ENCODE measurements around the gene ACO2. TPM values are rescaled to one million over a fixed set of nuclear protein-coding genes. Genes with fewer than 3 reads are reported as not detected.

The ACO2 gene
- total and polyA plus RNA-seq, 12 donors, result 35.5 to 212 (median 134) TPM

DNA sequence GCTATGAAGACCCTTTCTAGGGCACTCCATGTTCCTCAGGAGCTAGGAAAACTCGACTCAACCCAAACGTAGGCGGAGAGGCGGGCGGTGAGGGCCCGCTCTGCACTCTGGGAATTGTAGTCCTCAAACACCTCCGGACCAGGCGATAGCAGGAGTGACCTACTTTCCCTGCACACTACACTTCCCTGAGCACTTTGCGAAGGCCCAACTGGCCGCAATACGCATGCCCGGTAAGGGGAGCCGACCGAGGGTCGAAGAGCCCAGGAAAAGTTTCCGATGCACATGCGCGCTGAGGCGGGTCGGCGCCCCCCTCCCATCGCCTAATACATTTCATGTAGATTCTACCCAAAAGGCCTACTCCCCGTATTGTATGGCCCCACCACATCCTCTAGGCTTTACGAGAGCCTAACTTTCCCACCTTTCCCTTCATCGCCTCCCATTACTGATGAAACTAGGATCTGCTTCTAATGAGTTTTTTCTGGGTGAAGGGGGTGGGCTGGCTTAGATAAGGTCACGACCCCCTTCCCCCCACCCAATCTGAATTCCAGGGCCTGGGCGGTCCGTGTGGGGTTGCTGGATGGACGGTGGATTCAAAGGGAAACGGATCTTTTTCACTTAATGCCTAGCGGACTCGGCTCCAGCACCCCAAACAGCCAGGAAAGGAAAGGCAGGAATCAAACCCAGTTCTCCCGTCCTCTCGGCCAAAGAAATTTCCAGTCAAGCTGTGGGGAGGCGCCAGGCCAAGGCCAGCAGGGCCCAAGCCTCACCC lies 24.4 kb upstream of the ACO2 start:
- DNase-seq, result peak; percentile 92 to 97 (median 96)
- intact Hi-C loops (cut with DNase I), result no loop called here
- peaks cover 0 to 13% of the 10 kb centered on the region in 2 donors for H3K36me3 ChIP-seq (replicated peaks in 1 of 2)

DNA sequence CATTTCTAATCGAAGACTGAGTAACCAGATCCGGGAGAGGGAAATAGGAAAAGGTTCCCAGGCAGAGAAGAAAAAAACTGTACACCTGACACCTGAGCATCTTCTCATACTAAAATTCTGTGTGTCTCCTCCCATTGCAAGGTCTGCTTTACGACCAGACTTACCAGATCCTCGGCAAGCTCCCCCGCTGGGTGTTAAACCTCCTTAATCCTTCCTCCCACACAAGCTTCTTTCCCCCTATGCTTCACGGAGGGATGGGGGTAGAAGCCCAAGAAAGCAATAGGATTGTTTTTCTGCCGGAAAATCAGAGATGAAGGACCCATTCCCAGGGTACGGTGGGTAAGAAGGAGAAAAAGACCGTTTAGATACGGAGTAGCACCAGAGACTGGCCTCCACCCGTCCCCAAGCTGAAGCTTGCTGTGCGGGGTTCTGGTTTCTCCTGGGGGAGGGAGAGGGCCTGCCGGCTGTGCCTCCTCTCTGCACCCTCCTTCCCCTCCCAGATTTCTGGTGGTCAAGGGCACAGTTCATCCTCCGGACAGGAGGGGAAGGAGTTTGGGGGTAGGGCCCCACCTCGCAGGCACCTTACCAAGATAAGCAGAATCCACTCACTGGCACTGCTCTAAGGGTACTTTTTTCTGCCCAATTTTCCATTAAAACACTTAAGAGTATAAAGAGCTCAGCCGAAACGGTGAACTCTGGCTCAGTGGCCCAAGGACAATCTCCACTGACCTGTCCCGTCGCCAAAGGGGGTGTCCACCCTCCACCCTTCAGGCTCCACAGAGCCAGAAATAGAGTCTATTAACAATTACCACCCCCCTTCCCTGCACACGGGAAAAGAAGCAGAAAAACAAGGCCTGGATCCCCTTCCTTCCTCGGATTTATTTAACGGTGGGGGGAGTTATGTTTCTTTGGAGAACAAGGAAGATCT lies 23.5 kb upstream of the ACO2 start:
- Histone ChIP-seq H3K9me3 (replicated peaks in 1 of 3) (no peaks in the 10 kb centered on the region), H3K36me3 (replicated peaks in 1 of 2) (peaks cover 0 to 13% of the 10 kb centered on the region in 2 donors), H3K27me3 (no peaks in the 10 kb centered on the region), H3K4me3 (peak overlapping the region; percentile 48 to 93 (median 69)), H3K4me1 (replicated peaks in 1 of 2) (peaks cover 26 to 46% of the 10 kb centered on the region in 2 donors), H3K27ac (peak overlapping the region; percentile 95 to 100 (median 100))
- DNase-seq, result peak; percentile 51 to 69 (median 55)
- 0 to 1% (median 0%) methylated on average over 22 of the region's 22 CpGs for WGBS, 4 donors
- intact Hi-C loops (cut with DNase I), result no loop called here
- no peak for TF ChIP-seq POLR2A (IDR thresholded peaks at IDR 0.05)
- TF ChIP-seq, protein P1, sequence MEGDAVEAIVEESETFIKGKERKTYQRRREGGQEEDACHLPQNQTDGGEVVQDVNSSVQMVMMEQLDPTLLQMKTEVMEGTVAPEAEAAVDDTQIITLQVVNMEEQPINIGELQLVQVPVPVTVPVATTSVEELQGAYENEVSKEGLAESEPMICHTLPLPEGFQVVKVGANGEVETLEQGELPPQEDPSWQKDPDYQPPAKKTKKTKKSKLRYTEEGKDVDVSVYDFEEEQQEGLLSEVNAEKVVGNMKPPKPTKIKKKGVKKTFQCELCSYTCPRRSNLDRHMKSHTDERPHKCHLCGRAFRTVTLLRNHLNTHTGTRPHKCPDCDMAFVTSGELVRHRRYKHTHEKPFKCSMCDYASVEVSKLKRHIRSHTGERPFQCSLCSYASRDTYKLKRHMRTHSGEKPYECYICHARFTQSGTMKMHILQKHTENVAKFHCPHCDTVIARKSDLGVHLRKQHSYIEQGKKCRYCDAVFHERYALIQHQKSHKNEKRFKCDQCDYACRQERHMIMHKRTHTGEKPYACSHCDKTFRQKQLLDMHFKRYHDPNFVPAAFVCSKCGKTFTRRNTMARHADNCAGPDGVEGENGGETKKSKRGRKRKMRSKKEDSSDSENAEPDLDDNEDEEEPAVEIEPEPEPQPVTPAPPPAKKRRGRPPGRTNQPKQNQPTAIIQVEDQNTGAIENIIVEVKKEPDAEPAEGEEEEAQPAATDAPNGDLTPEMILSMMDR (IDR thresholded peaks at IDR 0.05), result peak in 1 of 6 experiments; percentile 3

More for the DNA sequence above, 24.4 kb upstream of the ACO2 start:
- H3K27me3 ChIP-seq, result no peaks in the 10 kb centered on the region
- H3K9me3 ChIP-seq (replicated peaks in 1 of 3), result no peaks in the 10 kb centered on the region
- peak overlapping the region; percentile 95 to 100 (median 100) for H3K27ac ChIP-seq
- peaks cover 28 to 52% of the 10 kb centered on the region in 2 donors for H3K4me1 ChIP-seq (replicated peaks in 1 of 2)
- WGBS, 4 donors, result 0 to 1% (median 0%) methylated on average over 22 to 35 of the region's 35 CpGs
- peak in 1 of 2 donors; percentile 69 for TF ChIP-seq POLR2A (IDR thresholded peaks at IDR 0.05)
- TF ChIP-seq, protein P1 (IDR thresholded peaks at IDR 0.05), result no peak
- H3K4me3 ChIP-seq, result peak overlapping the region; percentile 48 to 93 (median 69)

DNA sequence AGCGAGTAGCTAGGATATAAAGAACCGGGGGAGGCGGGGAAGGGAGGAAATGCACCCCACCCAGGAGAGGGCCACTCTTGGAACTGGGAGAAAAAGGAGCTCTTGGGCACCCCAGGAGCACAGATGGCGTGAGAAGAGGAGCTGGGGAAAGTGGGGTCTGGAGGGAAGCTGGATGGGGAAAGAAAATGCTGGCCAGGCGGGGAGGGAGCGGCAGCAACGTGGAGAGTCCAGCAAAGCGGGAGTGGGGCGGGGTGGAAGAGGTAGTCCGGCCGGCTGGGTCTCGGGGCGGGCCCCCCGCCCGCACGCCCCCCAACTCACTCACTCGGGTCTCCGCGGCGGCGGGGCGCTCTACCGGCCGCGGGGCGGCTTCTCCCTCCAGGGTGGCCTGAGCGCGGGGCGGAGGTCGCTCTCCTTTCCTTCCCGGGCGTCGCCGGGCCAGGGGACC lies 22.8 kb upstream of the ACO2 start:
- DNase-seq, result peak in 4 of 7 donors; percentile 46 to 57 (median 51)
- intact Hi-C loops (cut with DNase I), result no loop called here
- WGBS, 4 donors, result 0 to 1% (median 1%) methylated on average over 8 to 34 of the region's 34 CpGs

More for the DNA sequence above, 22.8 kb upstream of the ACO2 start:
- Histone ChIP-seq H3K27ac (peak overlapping the region; percentile 95 to 100 (median 100)), H3K36me3 (replicated peaks in 1 of 2) (peaks cover 0 to 6% of the 10 kb centered on the region in 2 donors), H3K4me1 (replicated peaks in 1 of 2) (peaks cover 21 to 39% of the 10 kb centered on the region in 2 donors), H3K4me3 (peak overlapping the region; percentile 48 to 93 (median 69)), H3K27me3 (no peaks in the 10 kb centered on the region), H3K9me3 (replicated peaks in 1 of 3) (no peaks in the 10 kb centered on the region)
- TF ChIP-seq, protein P1 (IDR thresholded peaks at IDR 0.05), result no peak
- no peak for TF ChIP-seq POLR2A (IDR thresholded peaks at IDR 0.05)
